GM12801 (cell line): ENCODE data around the gene RAB29.

Experiments used
- CTCF ChIP-seq: IDR thresholded peaks from one replicate; pipeline ENCODE4 v1.5.1; 2011; ENCODE audit warnings: control low read depth; ENCODE audit not compliant: insufficient read length; ENCODE audit errors: extremely low read depth

Gene RAB29

GRCh38 chr1:205775015-205775716 is at the start of gene RAB29:
RAB29 (minus strand) TSS chr1:205775482; CDS start chr1:205774956, 526 bp downstream.
- no peak for TF ChIP-seq CTCF

- TF ChIP-seq CTCF = no peak
Observed at GRCh38 chr1:205824180-205824579, 48.9 kb upstream of the RAB29 start.

- TF ChIP-seq CTCF = no peak
Observed at GRCh38 chr1:205822397-205822796, 47.1 kb upstream of the RAB29 start.

- no peak for TF ChIP-seq CTCF
Observed at GRCh38 chr1:205817988-205818387, 42.7 kb upstream of the RAB29 start.

GRCh38 chr1:205817364-205817763 is 42.1 kb upstream of the RAB29 start:
- TF ChIP-seq CTCF = no peak

- no peak for TF ChIP-seq CTCF
Observed at GRCh38 chr1:205813755-205814058, 38.4 kb upstream of the RAB29 start.

- no peak for TF ChIP-seq CTCF
Observed at GRCh38 chr1:205812878-205813754, 37.8 kb upstream of the RAB29 start, which contains the start of gene SLC41A1. SLC41A1 (minus strand) TSS chr1:205813198; CDS start chr1:205810441, 2,757 bp downstream.
